Dermis microvascular lymphatic vessel endothelial cell (primary cell): ENCODE data around the gene LRRC55. TPM values are rescaled to one million over a fixed set of nuclear protein-coding genes. Genes with fewer than 3 reads are reported as not detected.

Experiments used
- DNase-seq, 2 donors: peaks; one replicate each; pipeline versions ENCODE4 v3.0.0 to v3.0.0-alpha.2; 2010; ENCODE audit warnings: low read depth in 2 of 2
- total RNA-seq: library from RNA; depleted of rRNA; stranded (reverse); fragments of >200 nt; gene quantifications from 2 replicates; pipeline ENCODE4 v1.2.1, GENCODE V29; 2014

Gene LRRC55
- total RNA-seq, 1 donor from 2014 or later = 0.13 TPM

- no peak for DNase-seq
Measured at GRCh38 chr11:57235761-57236703, 54.3 kb downstream of the LRRC55 start.

- no peak for DNase-seq
Measured at GRCh38 chr11:57237204-57237681, 55.5 kb downstream of the LRRC55 start, which contains the start of gene APLNR. Gene APLNR, minus strand, starts transcription at chr11:57237250. Its CDS starts 246 bp downstream, at chr11:57237004.

- DNase-seq = no peak
Measured at GRCh38 chr11:57239348-57239747, 57.6 kb downstream of the LRRC55 start.

- no peak for DNase-seq
Measured at GRCh38 chr11:57240007-57240406, 58.3 kb downstream of the LRRC55 start.

- DNase-seq = no peak
Measured at GRCh38 chr11:57240757-57241156, 59.0 kb downstream of the LRRC55 start.

Other genes with a start within 250 kb of the LRRC55 start
- not detected in 2 replicates for gene OR5AK2, start 193.0 kb upstream of the LRRC55 start, total RNA-seq
- 0.90 and 1.0 TPM in 2 replicates for gene APLNR, start 55.3 kb downstream of the LRRC55 start, total RNA-seq
- 42.0 and 51.5 TPM in 2 replicates for gene TNKS1BP1, start 143.0 kb downstream of the LRRC55 start, total RNA-seq
- 51.6 and 58.3 TPM in 2 replicates for gene SSRP1, start 153.9 kb downstream of the LRRC55 start, total RNA-seq
- not detected in 2 replicates for gene P2RX3, start 156.4 kb downstream of the LRRC55 start, total RNA-seq
- gene PRG3, start 199.2 kb downstream of the LRRC55 start, total RNA-seq = not detected in 2 replicates
- gene PRG2, start 208.7 kb downstream of the LRRC55 start, total RNA-seq = under 0.01 TPM in 1 of 2 replicates, not detected in the other
- 24.4 and 35.3 TPM in 2 replicates for gene SLC43A3, start 245.2 kb downstream of the LRRC55 start, total RNA-seq